ENCODE measurements around the gene LCNL1. TPM values are rescaled to one million over a fixed set of nuclear protein-coding genes. Genes with fewer than 3 reads are reported as not detected.

Gene LCNL1
- total RNA-seq, 1 donor from 2014 or later: 1.9 TPM

- ATAC-seq (peak in 1 of 2 donors; percentile 3), DNase-seq (no peak)
- H3K4me1 ChIP-seq: peaks cover 19% of the 10 kb centered on the region
- peaks cover 28% of the 10 kb centered on the region for H3K27me3 ChIP-seq (ENCODE audit: low read depth)
- no peaks in the 10 kb centered on the region for H3K9me3 ChIP-seq
- no peak for TF ChIP-seq CTCF (IDR thresholded peaks at IDR 0.05)
- intact Hi-C loops (cut with DNase I): no loop called here
- H3K4me3 ChIP-seq: no peak overlapping the region
- H3K27ac ChIP-seq: no peak overlapping the region
- H3K36me3 ChIP-seq: no peaks in the 10 kb centered on the region
Observed at GRCh38 chr9:136985027-136985602, 2.3 kb downstream of the LCNL1 start.

- no peaks in the 10 kb centered on the region for H3K9me3 ChIP-seq
- intact Hi-C loops (cut with DNase I): no loop called here
- no peaks in the 10 kb centered on the region for H3K36me3 ChIP-seq
- H3K27me3 ChIP-seq (ENCODE audit: low read depth): peaks cover 28% of the 10 kb centered on the region
- H3K4me1 ChIP-seq: peaks cover 16% of the 10 kb centered on the region
- no peak for DNase-seq
- no peak overlapping the region for H3K27ac ChIP-seq
- no peak for ATAC-seq
- H3K4me3 ChIP-seq: no peak overlapping the region
- TF ChIP-seq CTCF (IDR thresholded peaks at IDR 0.05): no peak
Observed at GRCh38 chr9:136985853-136986252, 3.1 kb downstream of the LCNL1 start.

GRCh38 chr9:136988872-136989271 lies 6.1 kb downstream of the LCNL1 start:
- DNase-seq (no peak), ATAC-seq (no peak)
- intact Hi-C loops (cut with DNase I): no loop called here
- Histone ChIP-seq H3K9me3 (no peaks in the 10 kb centered on the region), H3K36me3 (peaks cover 7% of the 10 kb centered on the region), H3K27ac (no peak overlapping the region), H3K4me1 (peaks cover 27% of the 10 kb centered on the region), H3K27me3 (ENCODE audit: low read depth) (peaks cover 28% of the 10 kb centered on the region), H3K4me3 (no peak overlapping the region)
- no peak for TF ChIP-seq CTCF (IDR thresholded peaks at IDR 0.05)

- H3K4me3 ChIP-seq: no peak overlapping the region
- intact Hi-C loops (cut with DNase I): no loop called here
- H3K36me3 ChIP-seq: peaks cover 16% of the 10 kb centered on the region
- ATAC-seq: no peak
- H3K4me1 ChIP-seq: peaks cover 37% of the 10 kb centered on the region
- no peaks in the 10 kb centered on the region for H3K9me3 ChIP-seq
- no peak for DNase-seq
- TF ChIP-seq CTCF (IDR thresholded peaks at IDR 0.05): no peak
- H3K27ac ChIP-seq: no peak overlapping the region
- peaks cover 15% of the 10 kb centered on the region for H3K27me3 ChIP-seq (ENCODE audit: low read depth)
Observed at GRCh38 chr9:136990242-136990911, 7.6 kb downstream of the LCNL1 start.

- no peaks in the 10 kb centered on the region for H3K27me3 ChIP-seq (ENCODE audit: low read depth)
- H3K4me3 ChIP-seq: peak within 1 kb of the TSS; percentile 90
- peaks cover 55% of the 10 kb centered on the region for H3K4me1 ChIP-seq
- H3K27ac ChIP-seq: peak within 1 kb of the TSS; percentile 85
- intact Hi-C loops (cut with DNase I): no loop called here
- ATAC-seq (peak; percentile 86 to 92), DNase-seq (peak; percentile 97)
- TF ChIP-seq CTCF (IDR thresholded peaks at IDR 0.05): no peak
- H3K9me3 ChIP-seq: no peaks in the 10 kb centered on the region
- peaks cover 16% of the 10 kb centered on the region for H3K36me3 ChIP-seq
Observed at GRCh38 chr9:136991993-136992818, 9.4 kb downstream of the LCNL1 start, which contains the start of gene PAXX. PAXX (plus strand) TSS chr9:136992422; CDS start chr9:136992444, 22 bp downstream.

Measured in lower lobe of right lung (tissue), 2 donors.